ENCODE measurements around the gene SORCS1.

Gene SORCS1

DNA sequence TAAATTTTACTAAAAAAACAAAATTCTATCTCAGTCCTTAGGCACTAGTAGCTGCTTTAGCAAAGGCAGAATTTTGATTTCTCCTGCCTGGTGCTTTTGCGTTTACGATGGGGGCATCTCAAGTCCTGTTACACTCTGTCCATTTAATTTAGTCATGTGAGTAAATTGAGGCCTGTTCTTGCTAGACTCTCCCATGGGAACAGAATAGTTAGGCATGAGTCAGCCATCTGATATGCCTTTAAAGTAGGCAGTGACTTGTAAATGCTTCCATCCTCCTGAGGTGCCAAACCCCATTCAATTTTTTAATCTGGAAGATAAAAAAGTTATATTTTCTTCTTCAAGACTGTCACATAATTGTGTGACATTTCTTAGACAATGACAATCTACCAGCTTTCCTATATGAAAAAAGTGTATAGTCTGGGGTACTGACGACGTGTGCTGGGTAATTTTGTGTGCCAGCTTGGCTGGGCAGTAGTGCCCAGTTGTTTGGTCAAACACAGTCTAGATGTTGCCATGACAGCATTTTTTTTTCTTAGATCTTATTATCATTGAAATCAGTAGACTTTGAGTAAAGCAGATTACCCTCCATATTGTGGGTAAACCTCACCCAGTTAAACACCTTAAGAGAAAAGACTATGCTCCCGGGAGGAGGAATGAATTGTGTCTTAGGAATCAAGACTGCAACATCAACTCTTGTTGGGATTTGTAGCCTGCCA is 603.4 kb downstream of the SORCS1 start:
- Histone ChIP-seq H3K9me3 (ENCODE audit: control insufficient read depth, insufficient read depth, low read length) (no peaks in the 10 kb centered on the region), H3K4me1 (ENCODE audit: control insufficient read depth, insufficient read depth, low read length) (no peaks in the 10 kb centered on the region)
- WGBS (ENCODE audit: insufficient coverage, insufficient read length) = no CpG with 5 or more reads among the region's 5 CpGs

DNA sequence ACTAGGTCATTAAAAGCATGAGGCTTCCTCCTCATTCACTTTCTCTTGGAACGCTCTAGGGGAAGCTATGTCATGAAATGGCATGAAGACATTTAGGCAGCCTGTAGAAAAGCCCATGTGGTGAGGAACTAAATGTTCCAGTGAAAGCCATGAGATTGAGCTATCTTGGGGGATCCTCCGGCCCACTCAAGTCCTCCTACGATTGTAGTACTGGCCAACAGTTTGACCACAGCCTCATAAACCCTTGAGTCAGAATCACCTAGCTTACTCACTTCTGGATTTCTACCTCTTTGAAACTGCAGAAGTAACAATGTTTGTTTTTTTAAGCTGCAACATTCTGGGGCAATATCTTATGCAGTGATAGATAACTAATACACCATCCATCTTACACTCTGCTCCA is 605.1 kb downstream of the SORCS1 start:
- no peaks in the 10 kb centered on the region for H3K36me3 ChIP-seq (ENCODE audit: control insufficient read depth, insufficient read depth, low read length)
- no peaks in the 10 kb centered on the region for H3K9me3 ChIP-seq (ENCODE audit: control insufficient read depth, insufficient read depth, low read length)
- H3K4me3 ChIP-seq (ENCODE audit: low read length) = no peak overlapping the region
- H3K27ac ChIP-seq (ENCODE audit: low read length) = no peak overlapping the region
- WGBS (ENCODE audit: insufficient coverage, insufficient read length) = no CpG with 5 or more reads among the region's 3 CpGs
- no peak for DNase-seq (ENCODE audit: low read depth, low spot score)
- H3K27me3 ChIP-seq (ENCODE audit: control insufficient read depth, insufficient read depth, low read length) = no peaks in the 10 kb centered on the region
- H3K4me1 ChIP-seq (ENCODE audit: control insufficient read depth, insufficient read depth, low read length) = no peaks in the 10 kb centered on the region

More for the DNA sequence above, 603.4 kb downstream of the SORCS1 start:
- Histone ChIP-seq H3K36me3 (ENCODE audit: control insufficient read depth, insufficient read depth, low read length) (no peaks in the 10 kb centered on the region), H3K27me3 (ENCODE audit: control insufficient read depth, insufficient read depth, low read length) (no peaks in the 10 kb centered on the region), H3K27ac (ENCODE audit: low read length) (no peak overlapping the region), H3K4me3 (ENCODE audit: low read length) (no peak overlapping the region)
- DNase-seq (ENCODE audit: low read depth, low spot score) = no peak

DNA sequence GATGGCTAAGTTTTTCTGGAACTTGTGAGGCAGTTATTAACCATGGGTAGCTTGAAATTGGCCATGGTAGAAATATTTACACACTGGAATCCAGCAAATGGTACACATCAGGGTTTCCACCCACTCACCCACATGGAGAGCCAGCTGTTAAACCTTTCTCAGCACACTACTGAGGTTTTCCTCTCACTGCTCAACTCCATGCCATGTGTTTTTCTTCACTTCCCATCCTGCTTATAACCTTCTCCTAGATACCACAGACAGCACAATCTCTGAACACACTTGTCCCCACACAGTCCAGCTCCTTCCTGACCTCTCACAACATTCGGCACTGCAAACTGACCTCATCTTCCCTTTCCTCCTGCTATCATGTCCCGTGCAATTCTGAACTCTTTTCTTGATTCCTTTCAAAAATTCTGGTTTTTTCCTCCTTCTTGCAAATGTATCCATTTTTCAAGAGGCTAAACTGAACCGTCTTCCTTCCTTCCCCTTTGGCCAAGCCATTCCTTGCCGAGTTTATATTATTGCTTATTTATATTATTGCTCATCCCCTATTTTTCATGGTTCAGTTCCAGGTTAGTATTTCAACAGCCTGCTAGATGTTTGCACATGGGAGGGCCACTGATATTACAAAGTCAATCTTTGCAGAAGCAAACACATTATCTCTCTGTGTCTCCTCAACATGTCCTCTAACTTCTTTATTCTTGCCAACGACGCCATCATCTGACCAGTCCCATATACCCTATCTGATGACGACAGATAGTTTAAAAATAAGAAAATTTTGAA is 606.4 kb downstream of the SORCS1 start:
- Histone ChIP-seq H3K27me3 (ENCODE audit: control insufficient read depth, insufficient read depth, low read length) (no peaks in the 10 kb centered on the region), H3K4me1 (ENCODE audit: control insufficient read depth, insufficient read depth, low read length) (no peaks in the 10 kb centered on the region), H3K36me3 (ENCODE audit: control insufficient read depth, insufficient read depth, low read length) (no peaks in the 10 kb centered on the region), H3K4me3 (ENCODE audit: low read length) (no peak overlapping the region), H3K27ac (ENCODE audit: low read length) (no peak overlapping the region), H3K9me3 (ENCODE audit: control insufficient read depth, insufficient read depth, low read length) (no peaks in the 10 kb centered on the region)
- no peak for DNase-seq (ENCODE audit: low read depth, low spot score)
- WGBS (ENCODE audit: insufficient coverage, insufficient read length) = no CpG with 5 or more reads among the region's 7 CpGs

DNA sequence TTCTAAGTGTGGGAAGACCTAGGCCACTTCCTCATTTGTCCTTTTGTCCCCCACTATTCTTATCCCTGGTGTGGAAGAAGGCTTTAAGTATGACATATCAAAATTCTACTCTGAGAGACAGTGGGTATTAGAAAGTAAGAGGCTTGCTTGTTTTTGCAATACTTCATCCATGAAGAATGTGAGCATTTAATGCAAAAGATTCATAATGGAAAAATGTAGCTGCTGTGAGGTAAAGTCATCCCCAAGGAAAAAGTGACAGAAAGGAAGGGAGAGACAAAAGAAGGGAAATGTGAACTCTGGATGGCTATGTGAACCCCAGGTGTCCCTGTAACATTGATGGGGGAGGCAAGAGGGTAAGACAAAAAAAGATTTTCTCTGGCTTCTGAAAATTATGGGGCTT is 607.5 kb downstream of the SORCS1 start:
- no peaks in the 10 kb centered on the region for H3K36me3 ChIP-seq (ENCODE audit: control insufficient read depth, insufficient read depth, low read length)
- no peak overlapping the region for H3K27ac ChIP-seq (ENCODE audit: low read length)
- H3K9me3 ChIP-seq (ENCODE audit: control insufficient read depth, insufficient read depth, low read length) = no peaks in the 10 kb centered on the region
- no peaks in the 10 kb centered on the region for H3K4me1 ChIP-seq (ENCODE audit: control insufficient read depth, insufficient read depth, low read length)
- DNase-seq (ENCODE audit: low read depth, low spot score) = no peak
- no peaks in the 10 kb centered on the region for H3K27me3 ChIP-seq (ENCODE audit: control insufficient read depth, insufficient read depth, low read length)
- no peak overlapping the region for H3K4me3 ChIP-seq (ENCODE audit: low read length)

DNA sequence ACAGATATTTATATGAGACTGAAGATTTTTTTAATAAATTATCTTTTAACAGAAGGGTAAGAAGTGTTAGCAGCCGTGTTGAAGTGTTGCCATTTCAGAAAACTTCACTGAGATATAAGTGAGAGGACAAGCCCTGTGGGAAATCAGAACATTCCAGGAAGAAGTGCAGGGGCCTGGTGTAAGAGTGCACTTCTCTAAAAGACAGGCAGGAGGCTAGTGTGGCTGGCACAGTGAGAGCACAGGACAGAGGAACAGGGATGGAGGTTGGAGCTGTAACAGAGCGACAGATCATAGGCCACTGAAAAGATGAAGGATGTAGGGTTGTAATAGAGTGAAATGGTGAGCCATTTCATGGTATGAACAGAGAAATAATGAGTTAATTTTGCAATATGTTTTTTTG is 608.9 kb downstream of the SORCS1 start:
- Histone ChIP-seq H3K4me3 (ENCODE audit: low read length) (no peak overlapping the region), H3K36me3 (ENCODE audit: control insufficient read depth, insufficient read depth, low read length) (no peaks in the 10 kb centered on the region), H3K27ac (ENCODE audit: low read length) (no peak overlapping the region), H3K9me3 (ENCODE audit: control insufficient read depth, insufficient read depth, low read length) (no peaks in the 10 kb centered on the region), H3K4me1 (ENCODE audit: control insufficient read depth, insufficient read depth, low read length) (no peaks in the 10 kb centered on the region), H3K27me3 (ENCODE audit: control insufficient read depth, insufficient read depth, low read length) (no peaks in the 10 kb centered on the region)
- WGBS (ENCODE audit: insufficient coverage, insufficient read length) = no CpG with 5 or more reads among the region's 2 CpGs
- no peak for DNase-seq (ENCODE audit: low read depth, low spot score)

DNA sequence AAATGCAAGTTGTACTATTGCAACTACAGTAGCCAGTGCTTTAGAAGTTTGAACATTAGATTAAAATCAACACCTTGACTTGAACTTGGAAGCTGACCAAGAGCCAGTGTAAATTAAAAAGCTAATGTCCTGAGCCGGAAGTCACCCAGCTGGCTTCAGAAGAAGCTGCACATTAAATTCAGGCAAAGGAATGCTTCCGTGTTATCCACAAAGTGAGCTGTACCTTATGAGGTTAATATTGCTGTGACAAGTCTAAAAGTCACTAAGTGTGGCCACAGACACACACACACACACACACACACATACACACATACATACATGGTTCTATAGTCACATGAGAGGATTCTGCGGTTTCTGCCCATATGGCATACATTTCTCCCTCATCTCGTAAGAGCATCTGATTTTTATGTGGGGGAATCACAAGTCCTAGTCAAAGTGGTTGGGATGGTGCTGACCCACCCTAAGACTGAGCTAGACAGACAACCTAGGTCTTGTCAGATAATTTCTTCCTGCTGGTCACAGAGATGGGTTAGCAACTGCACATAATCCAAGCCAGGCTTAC is 612.9 kb downstream of the SORCS1 start:
- no peaks in the 10 kb centered on the region for H3K27me3 ChIP-seq (ENCODE audit: control insufficient read depth, insufficient read depth, low read length)
- H3K36me3 ChIP-seq (ENCODE audit: control insufficient read depth, insufficient read depth, low read length) = no peaks in the 10 kb centered on the region
- H3K4me3 ChIP-seq (ENCODE audit: low read length) = no peak overlapping the region
- WGBS (ENCODE audit: insufficient coverage, insufficient read length) = no CpG with 5 or more reads among the region's 4 CpGs
- no peaks in the 10 kb centered on the region for H3K9me3 ChIP-seq (ENCODE audit: control insufficient read depth, insufficient read depth, low read length)
- no peak overlapping the region for H3K27ac ChIP-seq (ENCODE audit: low read length)
- H3K4me1 ChIP-seq (ENCODE audit: control insufficient read depth, insufficient read depth, low read length) = no peaks in the 10 kb centered on the region
- DNase-seq (ENCODE audit: low read depth, low spot score) = no peak

DNA sequence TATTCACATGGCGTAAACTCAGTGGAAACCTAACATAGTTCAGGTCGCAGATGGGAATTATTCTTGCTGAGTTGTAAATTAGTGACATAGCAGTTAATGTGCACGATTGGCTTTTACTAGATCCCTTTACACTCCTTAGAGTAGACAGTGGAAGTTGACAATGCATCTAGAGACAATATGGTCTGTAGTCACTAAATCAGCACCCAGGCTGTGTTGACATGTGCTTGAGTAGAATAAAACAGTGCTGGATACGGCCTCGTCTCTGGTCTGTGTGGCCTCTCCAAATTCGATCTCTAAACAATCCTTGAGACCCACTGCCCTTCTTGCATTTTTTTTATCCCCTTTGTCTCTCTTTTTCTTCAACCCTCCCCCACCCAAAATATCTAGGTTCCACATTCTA is 615.7 kb downstream of the SORCS1 start:
- no peaks in the 10 kb centered on the region for H3K9me3 ChIP-seq (ENCODE audit: control insufficient read depth, insufficient read depth, low read length)
- H3K4me1 ChIP-seq (ENCODE audit: control insufficient read depth, insufficient read depth, low read length) = no peaks in the 10 kb centered on the region
- WGBS (ENCODE audit: insufficient coverage, insufficient read length) = no CpG with 5 or more reads among the region's 6 CpGs
- H3K4me3 ChIP-seq (ENCODE audit: low read length) = no peak overlapping the region
- no peaks in the 10 kb centered on the region for H3K36me3 ChIP-seq (ENCODE audit: control insufficient read depth, insufficient read depth, low read length)
- no peaks in the 10 kb centered on the region for H3K27me3 ChIP-seq (ENCODE audit: control insufficient read depth, insufficient read depth, low read length)
- H3K27ac ChIP-seq (ENCODE audit: low read length) = no peak overlapping the region
- DNase-seq (ENCODE audit: low read depth, low spot score) = no peak

- H3K9me3 ChIP-seq (ENCODE audit: control insufficient read depth, insufficient read depth, low read length) = no peaks in the 10 kb centered on the region
These were observed 617.4 kb downstream of the SORCS1 start for GRCh38 chr10:106547047-106547635.

DNA sequence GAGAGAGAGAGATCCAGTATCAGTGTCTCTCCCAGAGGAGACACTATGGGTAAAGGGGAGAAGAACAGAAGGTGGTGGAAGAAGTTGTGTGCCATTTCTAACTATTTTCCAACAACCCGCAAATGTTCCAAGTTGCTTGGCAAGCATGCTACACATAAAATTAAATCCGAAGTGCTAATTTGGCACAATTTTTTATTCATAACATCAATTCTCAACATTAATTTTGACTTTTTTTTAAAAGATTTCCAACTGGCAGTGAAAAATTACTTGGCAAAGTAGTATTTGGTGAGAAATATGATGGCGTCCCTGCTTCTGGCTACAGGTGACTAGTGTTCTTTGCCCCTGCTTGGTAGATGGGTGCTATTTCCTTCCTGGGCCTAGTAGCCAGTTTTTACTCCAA is 622.0 kb downstream of the SORCS1 start:
- Histone ChIP-seq H3K4me3 (ENCODE audit: low read length) (no peak overlapping the region), H3K27ac (ENCODE audit: low read length) (no peak overlapping the region), H3K4me1 (ENCODE audit: control insufficient read depth, insufficient read depth, low read length) (no peaks in the 10 kb centered on the region; the same call in 1 of the 2 replicates), H3K27me3 (ENCODE audit: control insufficient read depth, insufficient read depth, low read length) (peaks cover 7% of the 10 kb centered on the region), H3K9me3 (ENCODE audit: control insufficient read depth, insufficient read depth, low read length) (no peaks in the 10 kb centered on the region), H3K36me3 (ENCODE audit: control insufficient read depth, insufficient read depth, low read length) (no peaks in the 10 kb centered on the region)
- no CpG with 5 or more reads among the region's 3 CpGs for WGBS (ENCODE audit: insufficient coverage, insufficient read length)
- DNase-seq (ENCODE audit: low read depth, low spot score) = no peak

More at GRCh38 chr10:106547047-106547635, 617.4 kb downstream of the SORCS1 start:
- DNase-seq (ENCODE audit: low read depth, low spot score) = no peak
- no CpG with 5 or more reads among the region's 7 CpGs for WGBS (ENCODE audit: insufficient coverage, insufficient read length)
- Histone ChIP-seq H3K4me1 (ENCODE audit: control insufficient read depth, insufficient read depth, low read length) (no peaks in the 10 kb centered on the region), H3K27ac (ENCODE audit: low read length) (no peak overlapping the region), H3K27me3 (ENCODE audit: control insufficient read depth, insufficient read depth, low read length) (no peaks in the 10 kb centered on the region), H3K4me3 (ENCODE audit: low read length) (no peak overlapping the region), H3K36me3 (ENCODE audit: control insufficient read depth, insufficient read depth, low read length) (no peaks in the 10 kb centered on the region)

DNA sequence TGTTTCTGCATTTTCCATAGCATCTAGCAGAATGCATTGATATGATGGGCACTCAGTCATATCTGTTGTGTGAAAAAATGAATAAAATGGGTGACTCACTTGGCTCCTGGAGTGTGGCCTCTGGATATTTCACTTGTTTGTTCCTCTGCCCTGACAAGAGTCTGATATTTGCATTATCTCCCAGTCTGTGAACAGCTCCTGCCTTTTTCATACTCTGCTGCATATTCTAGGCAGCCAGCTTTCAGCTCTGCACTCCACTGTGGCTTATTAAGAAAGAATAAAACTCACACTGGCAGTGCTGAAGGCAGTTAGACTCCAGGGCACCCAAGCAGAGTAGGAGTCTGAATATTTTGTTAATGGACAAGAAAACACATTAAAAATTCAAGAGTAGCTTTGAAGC is 623.9 kb downstream of the SORCS1 start:
- Histone ChIP-seq H3K27ac (ENCODE audit: low read length) (no peak overlapping the region), H3K36me3 (ENCODE audit: control insufficient read depth, insufficient read depth, low read length) (no peaks in the 10 kb centered on the region), H3K4me3 (ENCODE audit: low read length) (no peak overlapping the region), H3K27me3 (ENCODE audit: control insufficient read depth, insufficient read depth, low read length) (peaks cover 9% of the 10 kb centered on the region), H3K4me1 (ENCODE audit: control insufficient read depth, insufficient read depth, low read length) (no peaks in the 10 kb centered on the region; the same call in 1 of the 2 replicates), H3K9me3 (ENCODE audit: control insufficient read depth, insufficient read depth, low read length) (no peaks in the 10 kb centered on the region)
- DNase-seq (ENCODE audit: low read depth, low spot score) = no peak
